Caco-2 (cell line): ENCODE measurements around the gene NUBPL. TPM values are rescaled to one million over a fixed set of nuclear protein-coding genes. Genes with fewer than 3 reads are reported as not detected.

Experiments used
- BruUV-seq: library from RNA; stranded (reverse); fragments of 400-500 nt; replicated peaks from 2 replicates; lab custom pipeline; 2021; lab: Mats Ljungman, UMichigan
- CTCF ChIA-PET: fragments of 300-600 bp; sonication (Branson Sonifier 250); formaldehyde crosslinking; loops from one replicate; lab custom pipeline; 2022; ENCODE audit warnings: antibody characterized with exemption; lab: Charles Lee
- POLR2A ChIA-PET: fragments of 300-600 bp; sonication (Branson Sonifier 250); formaldehyde crosslinking; loops from one replicate; lab custom pipeline; 2022; ENCODE audit warnings: antibody characterized with exemption; lab: Charles Lee
- DNase-seq, 2 experiments: peaks; one replicate each; pipeline versions ENCODE4 v3.0.0 to v3.0.0-alpha.2; 2020 to 2022
- H3K27me3 ChIP-seq: replicated peaks from 2 replicates; pipeline ENCODE4 v1.6.0; 2011; ENCODE audit warnings: low read length; ENCODE audit not compliant: control insufficient read depth, insufficient read depth
- H3K36me3 ChIP-seq: 2 replicates; pipeline ENCODE4 v1.5.1; 2011; ENCODE audit warnings: low read length; ENCODE audit not compliant: control insufficient read depth, insufficient read depth
- H3K4me1 ChIP-seq: fragments of 250-450 bp; sonication (Bioruptor Pico); 2 replicates; pipeline ENCODE4 v1.5.1; 2020; ENCODE audit warnings: mild to moderate bottlenecking
- H3K4me3 ChIP-seq: 2 replicates; pipeline ENCODE4 v1.5.1; 2011; ENCODE audit warnings: low read depth, mild to moderate bottlenecking, control low read depth, low read length
- H3K9me3 ChIP-seq: fragments of 250-450 bp; sonication (Bioruptor Pico); 2 replicates; pipeline ENCODE4 v1.5.1; 2020; ENCODE audit warnings: mild to moderate bottlenecking, moderate library complexity
- H3K27ac Mint-ChIP-seq: one replicate; pipeline ENCODE4 v1.8.0; 2022; ENCODE audit warnings: mixed read lengths; ENCODE audit not compliant: unreplicated experiment
- H3K27me3 Mint-ChIP-seq: one replicate; pipeline ENCODE4 v1.8.0; 2022; ENCODE audit warnings: mixed read lengths; ENCODE audit not compliant: insufficient read depth, unreplicated experiment
- H3K36me3 Mint-ChIP-seq: one replicate; pipeline ENCODE4 v1.8.0; 2022; ENCODE audit warnings: mild to moderate bottlenecking, mixed read lengths; ENCODE audit not compliant: insufficient read depth, unreplicated experiment
- H3K4me1 Mint-ChIP-seq: one replicate; pipeline ENCODE4 v1.8.0; 2022; ENCODE audit warnings: low read depth, mixed read lengths; ENCODE audit not compliant: unreplicated experiment
- H3K4me3 Mint-ChIP-seq: one replicate; pipeline ENCODE4 v1.8.0; 2022; ENCODE audit warnings: mild to moderate bottlenecking, moderate library complexity, mixed read lengths; ENCODE audit not compliant: unreplicated experiment
- H3K9me3 Mint-ChIP-seq: one replicate; pipeline ENCODE4 v1.8.0; 2022; ENCODE audit warnings: mixed read lengths; ENCODE audit not compliant: unreplicated experiment
- CTCF ChIP-seq, 2 experiments: fragments of 200-600 bp in 1 of 2; IDR thresholded peaks; 1 replicate in 1 of 2; 2 replicates in 1 of 2; pipeline versions ENCODE4 v1.5.1 to v1.8.0; 2011 to 2022; ENCODE audit warnings: antibody characterized with exemption in 1 of 2, control low read depth in 1 of 2, inconsistent platforms in 1 of 2, low read depth in 1 of 2, low read length in 1 of 2, mild to moderate bottlenecking in 1 of 2, moderate library complexity in 1 of 2; ENCODE audit not compliant: insufficient read depth in 1 of 2, severe bottlenecking in 1 of 2, unreplicated experiment in 1 of 2
- intact Hi-C: fragments of 100-400 bp; cut with micrococcal nuclease; formaldehyde crosslinking; loops from one replicate; pipeline ENCODE4 v1.10.0; 2022; ENCODE audit not compliant: unreplicated experiment
- total RNA-seq: library from RNA; stranded (reverse); gene quantifications from 2 replicates; pipeline ENCODE4 v1.2.3, GENCODE V29; 2022

Gene NUBPL
- total RNA-seq, 1 experiment from 2014 or later, result 13.9 TPM

GRCh38 chr14:31819281-31819680 lies 258.1 kb downstream of the NUBPL start:
- Mint-ChIP-seq H3K4me3 (no peak overlapping the region), H3K27ac (no peak overlapping the region), H3K36me3 (no peaks in the 10 kb centered on the region), H3K4me1 (no peaks in the 10 kb centered on the region), H3K9me3 (no peaks in the 10 kb centered on the region), H3K27me3 (no peaks in the 10 kb centered on the region)
- intact Hi-C loops, result no loop called here
- no peak overlapping the region for H3K4me3 ChIP-seq
- no peak for TF ChIP-seq CTCF (IDR thresholded peaks at IDR 0.05; ENCODE audit: insufficient read depth in 1 of 2, low read depth in 1 of 2, low read length in 1 of 2, severe bottlenecking in 1 of 2, unreplicated experiment in 1 of 2)
- POLR2A ChIA-PET, result no interaction called here
- DNase-seq, result no peak
- no peaks in the 10 kb centered on the region for H3K36me3 ChIP-seq
- no TSS peak for BruUV-seq
- CTCF ChIA-PET, result no interaction called here
- no peaks in the 10 kb centered on the region for H3K9me3 ChIP-seq
- no peaks in the 10 kb centered on the region for H3K27me3 ChIP-seq
- H3K4me1 ChIP-seq, result no peaks in the 10 kb centered on the region

- Mint-ChIP-seq H3K27ac (no peak overlapping the region), H3K36me3 (no peaks in the 10 kb centered on the region), H3K9me3 (no peaks in the 10 kb centered on the region), H3K27me3 (no peaks in the 10 kb centered on the region), H3K4me1 (peaks cover 13% of the 10 kb centered on the region), H3K4me3 (no peak overlapping the region)
- no peak overlapping the region for H3K4me3 ChIP-seq
- no peaks in the 10 kb centered on the region; the same call in 1 of the 2 replicates for H3K4me1 ChIP-seq
- POLR2A ChIA-PET, result no interaction called here
- no peak for TF ChIP-seq CTCF (IDR thresholded peaks at IDR 0.05; ENCODE audit: insufficient read depth in 1 of 2, low read depth in 1 of 2, low read length in 1 of 2, severe bottlenecking in 1 of 2, unreplicated experiment in 1 of 2)
- intact Hi-C loops, result no loop called here
- H3K27me3 ChIP-seq, result no peaks in the 10 kb centered on the region
- CTCF ChIA-PET, result no interaction called here
- H3K9me3 ChIP-seq, result no peaks in the 10 kb centered on the region
- no peak for DNase-seq
- no peaks in the 10 kb centered on the region for H3K36me3 ChIP-seq
- no TSS peak for BruUV-seq
These were observed 264.3 kb downstream of the NUBPL start for GRCh38 chr14:31825459-31825858.

- H3K36me3 ChIP-seq, result no peaks in the 10 kb centered on the region
- ChIA-PET CTCF (no interaction called here), POLR2A (no interaction called here)
- H3K27ac Mint-ChIP-seq, result no peak overlapping the region
- BruUV-seq, result no TSS peak
- no peak for TF ChIP-seq CTCF (IDR thresholded peaks at IDR 0.05; ENCODE audit: insufficient read depth in 1 of 2, low read depth in 1 of 2, low read length in 1 of 2, severe bottlenecking in 1 of 2, unreplicated experiment in 1 of 2)
- no peak overlapping the region for H3K4me3 ChIP-seq
- no peaks in the 10 kb centered on the region for H3K27me3 ChIP-seq
- H3K9me3 ChIP-seq, result no peaks in the 10 kb centered on the region
- H3K36me3 Mint-ChIP-seq, result no peaks in the 10 kb centered on the region
- intact Hi-C loops, result no loop called here
- H3K4me1 ChIP-seq, result no peaks in the 10 kb centered on the region; the same call in 1 of the 2 replicates
- no peaks in the 10 kb centered on the region for H3K9me3 Mint-ChIP-seq
- DNase-seq, result no peak
- H3K4me3 Mint-ChIP-seq, result no peak overlapping the region
- H3K27me3 Mint-ChIP-seq, result no peaks in the 10 kb centered on the region
- peaks cover 13% of the 10 kb centered on the region for H3K4me1 Mint-ChIP-seq
These were observed 266.1 kb downstream of the NUBPL start for GRCh38 chr14:31827325-31827724.
